Left hindlimb (tissue), 1 donor: Measurements from ENCODE around the gene ANO8.

Source experiments
- DNase-seq: peaks from one replicate; pipeline ENCODE4 v3.0.0-alpha.2; 2018

The ANO8 gene

DNA sequence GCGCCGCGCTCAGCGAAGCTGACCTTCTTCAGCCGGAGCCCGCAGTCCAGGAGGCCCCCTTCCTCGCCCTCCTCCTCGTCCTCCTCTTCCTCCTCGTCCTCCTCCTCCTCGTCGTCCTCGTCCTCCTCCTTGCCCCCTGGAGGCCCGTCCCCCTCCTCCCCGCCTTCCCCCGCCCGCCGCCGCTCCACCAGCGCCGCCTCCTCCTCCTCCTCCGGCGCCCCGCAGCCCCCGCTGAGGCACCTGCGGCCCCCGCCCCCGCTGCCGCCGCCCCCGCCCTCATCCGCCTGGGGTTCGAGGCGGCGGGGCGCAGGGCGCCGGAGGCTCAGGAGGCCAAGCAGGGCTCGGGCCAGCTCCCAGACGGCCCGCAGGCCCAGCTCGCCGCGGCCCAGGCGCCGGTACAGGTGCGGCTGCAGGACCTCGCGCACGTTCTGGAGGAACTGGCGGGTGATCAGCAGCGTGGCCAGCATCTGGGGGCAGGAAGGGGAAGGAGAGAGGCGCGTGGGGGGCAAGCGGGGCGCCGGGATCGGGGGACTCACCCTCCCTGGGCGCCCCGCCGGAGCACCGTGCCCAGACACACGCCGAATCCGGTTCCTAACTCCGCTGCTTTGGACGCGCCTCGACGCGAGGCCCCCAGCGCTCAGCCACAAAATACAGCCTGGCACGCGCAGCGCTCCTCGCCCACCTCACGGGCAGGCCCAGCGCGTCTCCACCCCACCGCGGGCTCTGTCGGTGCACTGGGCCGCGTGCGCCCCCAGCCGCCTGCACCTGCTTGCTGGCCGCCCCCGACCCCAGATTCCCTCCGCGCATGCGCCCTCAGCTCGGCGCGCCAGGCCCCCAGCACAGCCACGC is 5.9 kb downstream of the ANO8 start:
- no peak for DNase-seq

DNA sequence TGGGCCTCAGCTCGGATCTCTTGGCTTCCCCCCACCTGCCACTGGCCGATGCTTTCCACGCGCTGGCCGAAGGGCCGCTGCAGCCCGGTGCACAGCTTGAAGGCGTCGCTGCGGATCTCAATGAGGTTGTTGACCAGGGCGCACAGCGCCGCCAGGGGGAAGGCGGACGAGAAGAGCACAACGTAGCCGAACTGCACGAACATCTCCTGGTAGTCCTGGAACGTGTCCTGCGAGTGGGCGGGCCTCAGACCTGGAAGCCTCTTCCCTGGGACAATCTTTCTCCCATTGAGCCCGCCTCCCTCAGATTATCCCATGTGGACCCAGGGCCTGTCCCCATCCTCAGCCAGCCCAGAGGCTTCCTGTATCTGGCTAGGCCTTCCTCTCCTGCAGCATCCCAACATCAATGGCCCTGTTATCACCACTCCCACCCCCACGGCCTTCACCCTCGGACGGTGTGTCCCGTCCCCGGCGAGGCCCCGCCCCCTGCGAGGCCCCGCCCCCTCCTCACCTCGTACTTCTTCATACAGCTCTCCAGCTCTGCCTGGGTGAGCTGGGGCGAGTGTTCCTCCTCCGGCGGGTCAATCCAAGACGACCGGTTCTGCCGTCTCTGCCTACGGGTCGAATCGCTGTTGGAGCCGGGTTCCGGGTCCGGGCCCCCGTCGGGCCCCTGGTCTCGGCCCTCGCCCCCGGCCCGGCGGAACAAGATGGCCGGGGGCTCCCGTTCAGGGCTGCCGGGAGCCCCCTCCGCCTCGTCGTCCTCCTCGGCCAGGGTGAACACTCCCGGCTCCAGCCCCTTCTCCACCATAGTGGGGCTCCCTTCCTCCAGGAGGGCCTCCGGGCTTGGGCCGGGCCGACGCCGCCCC is 6.8 kb downstream of the ANO8 start:
- DNase-seq = peak; percentile 73

DNA sequence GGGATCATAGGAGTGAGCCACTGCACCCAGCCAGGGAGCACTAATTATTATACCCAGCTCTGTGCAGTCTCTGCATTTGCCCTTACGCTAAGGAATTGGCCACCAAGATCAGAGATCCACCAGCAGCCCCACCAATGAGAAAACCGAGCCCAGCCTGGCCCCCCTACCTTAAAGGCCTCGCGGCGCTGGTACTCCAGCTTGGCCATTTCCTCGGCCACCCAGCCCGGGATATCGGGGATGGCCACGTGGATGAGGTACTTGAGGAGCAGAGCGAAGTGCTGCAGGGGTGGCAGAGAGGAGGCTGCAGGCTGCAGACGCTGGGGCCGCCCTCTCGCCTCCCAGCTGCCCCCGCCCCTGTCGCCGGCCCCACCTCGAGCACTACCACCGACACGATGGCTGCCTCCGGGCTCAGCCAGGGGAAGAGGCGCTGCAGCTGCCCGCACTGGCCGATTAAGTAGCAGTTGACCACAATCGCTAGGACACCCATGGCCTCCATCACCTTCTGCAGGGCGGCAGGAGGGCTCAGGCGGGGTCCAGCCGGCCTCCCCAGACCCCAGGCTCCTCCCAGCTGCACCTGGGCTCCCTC is 7.5 kb downstream of the ANO8 start:
- DNase-seq = no peak

DNA sequence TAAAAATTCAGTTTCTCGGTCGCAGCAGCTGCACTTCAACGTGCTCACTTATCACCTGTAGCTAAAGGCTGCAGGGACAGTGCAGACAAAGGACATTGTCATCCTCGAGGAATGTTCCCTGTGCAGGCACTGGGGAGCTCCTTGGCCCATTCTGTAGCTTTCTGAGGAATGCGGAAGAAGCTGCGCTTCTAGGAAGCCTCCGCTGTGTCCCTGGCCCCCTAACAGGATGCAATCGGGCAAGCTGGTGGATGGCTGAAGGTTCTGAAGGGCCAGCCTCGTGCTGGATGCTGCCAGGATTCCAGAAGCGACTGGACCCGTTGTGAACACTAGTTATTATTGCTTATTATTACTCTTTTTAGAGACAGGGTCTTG is 8.1 kb downstream of the ANO8 start:
- no peak for DNase-seq

DNA sequence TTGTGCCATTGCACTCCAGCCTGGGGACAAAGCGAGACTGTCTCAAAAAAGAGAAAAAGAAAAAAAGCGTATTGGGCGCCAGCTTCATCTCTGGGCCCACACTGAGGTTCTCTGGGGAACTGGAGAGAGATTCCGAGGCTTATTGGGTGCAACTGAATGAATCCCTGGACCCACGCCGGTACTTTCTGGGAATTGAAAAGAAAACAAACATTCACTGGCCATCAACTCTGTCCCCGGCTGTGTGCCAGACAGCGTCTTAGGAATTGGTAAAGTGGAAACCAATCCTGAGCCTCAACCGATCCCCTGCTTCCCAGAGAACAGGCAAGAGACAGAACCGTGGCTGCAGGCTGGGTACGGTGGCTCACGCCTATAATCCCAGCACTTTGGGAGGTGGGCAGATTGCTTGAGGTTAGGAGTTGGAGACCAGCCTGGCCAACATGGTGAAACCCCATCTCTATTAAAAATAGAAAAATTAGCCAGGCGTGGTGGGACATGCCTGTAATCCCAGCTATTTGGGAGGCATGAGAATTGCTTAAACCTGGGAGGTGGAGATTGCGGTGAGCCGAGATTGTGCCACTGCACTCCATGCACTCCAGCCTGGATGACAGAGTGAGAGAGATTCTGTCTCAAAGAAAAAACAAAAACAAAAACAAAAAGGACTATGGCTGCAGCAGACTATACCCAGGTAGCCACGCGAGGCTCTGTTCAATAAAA is 8.6 kb downstream of the ANO8 start:
- no peak for DNase-seq

DNA sequence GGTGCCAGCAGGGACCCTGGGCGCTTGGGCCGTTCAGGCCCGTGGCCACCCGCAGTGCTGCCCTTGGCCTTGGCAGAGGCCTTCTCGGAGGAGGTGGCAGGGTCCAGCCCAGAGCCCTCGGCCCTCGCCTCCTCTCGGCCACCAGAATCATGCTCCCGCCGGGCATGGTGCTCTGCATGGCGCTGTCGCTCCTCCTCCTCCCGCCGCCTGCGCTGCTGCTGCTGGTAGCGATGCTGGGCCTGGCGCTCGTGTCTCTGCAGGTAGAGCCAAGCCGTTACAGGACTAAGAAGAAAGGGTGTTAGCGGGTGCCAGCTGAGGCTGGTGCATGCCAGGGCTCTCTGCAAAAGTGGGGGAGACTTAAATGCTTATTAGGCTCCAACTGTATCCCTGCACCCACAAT is 9.5 kb downstream of the ANO8 start:
- no peak for DNase-seq

DNA sequence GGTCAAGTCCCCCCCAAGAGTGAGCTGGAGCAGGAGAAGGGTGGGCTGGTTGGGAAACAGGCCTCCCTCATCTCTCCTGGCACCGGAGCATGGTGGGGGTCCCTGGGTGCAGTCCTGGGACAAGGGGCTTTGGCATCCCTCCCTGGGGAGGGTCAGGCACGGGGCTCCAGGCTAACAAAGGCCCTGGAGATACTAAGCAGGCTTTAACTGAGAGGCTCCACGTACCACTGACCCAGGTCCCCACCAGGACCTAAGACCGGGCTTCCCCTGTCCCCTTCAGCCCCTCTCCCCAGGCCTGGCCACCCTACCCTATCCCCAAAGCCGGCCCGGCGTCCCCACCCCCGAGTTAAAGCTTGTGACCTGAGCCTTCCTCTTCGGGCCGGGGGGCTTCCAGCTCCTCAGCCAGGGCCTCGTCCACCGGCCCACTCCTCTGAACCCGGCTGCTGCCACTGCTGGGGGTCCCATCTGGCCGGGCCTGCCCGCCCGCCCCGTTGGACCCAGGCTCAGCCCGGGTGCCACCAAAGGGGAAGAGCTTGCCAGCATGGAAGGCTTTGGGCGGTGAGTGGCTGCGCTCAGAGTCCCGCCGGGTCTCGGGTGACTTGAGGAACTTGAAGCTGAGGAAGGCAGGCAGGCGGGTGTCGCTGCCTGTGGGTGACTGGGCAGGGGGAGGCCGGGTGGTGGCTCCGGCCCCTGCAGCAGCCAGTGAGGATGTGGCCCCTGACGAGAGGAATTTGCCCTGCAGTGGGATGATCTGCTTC is 10.1 kb downstream of the ANO8 start:
- DNase-seq = no peak

DNA sequence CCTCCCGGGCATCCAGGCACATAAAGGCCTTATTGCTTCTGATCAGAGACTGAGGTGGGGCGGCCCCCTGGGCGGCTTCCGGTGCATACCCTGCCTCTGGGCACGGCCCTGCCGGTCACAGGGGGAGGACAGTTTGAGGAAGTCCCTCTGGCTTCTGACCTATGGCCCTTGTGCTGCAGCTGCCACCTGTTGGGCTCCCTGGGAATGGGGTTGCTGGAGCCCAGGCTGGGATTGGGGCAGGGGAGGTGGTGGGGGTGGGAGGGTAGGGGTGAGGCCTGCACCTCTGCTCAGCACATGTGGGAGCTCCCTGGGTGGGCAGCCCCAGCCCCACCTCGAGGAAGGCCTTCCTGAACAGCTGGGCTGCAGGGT is 10.7 kb downstream of the ANO8 start:
- DNase-seq = no peak

DNA sequence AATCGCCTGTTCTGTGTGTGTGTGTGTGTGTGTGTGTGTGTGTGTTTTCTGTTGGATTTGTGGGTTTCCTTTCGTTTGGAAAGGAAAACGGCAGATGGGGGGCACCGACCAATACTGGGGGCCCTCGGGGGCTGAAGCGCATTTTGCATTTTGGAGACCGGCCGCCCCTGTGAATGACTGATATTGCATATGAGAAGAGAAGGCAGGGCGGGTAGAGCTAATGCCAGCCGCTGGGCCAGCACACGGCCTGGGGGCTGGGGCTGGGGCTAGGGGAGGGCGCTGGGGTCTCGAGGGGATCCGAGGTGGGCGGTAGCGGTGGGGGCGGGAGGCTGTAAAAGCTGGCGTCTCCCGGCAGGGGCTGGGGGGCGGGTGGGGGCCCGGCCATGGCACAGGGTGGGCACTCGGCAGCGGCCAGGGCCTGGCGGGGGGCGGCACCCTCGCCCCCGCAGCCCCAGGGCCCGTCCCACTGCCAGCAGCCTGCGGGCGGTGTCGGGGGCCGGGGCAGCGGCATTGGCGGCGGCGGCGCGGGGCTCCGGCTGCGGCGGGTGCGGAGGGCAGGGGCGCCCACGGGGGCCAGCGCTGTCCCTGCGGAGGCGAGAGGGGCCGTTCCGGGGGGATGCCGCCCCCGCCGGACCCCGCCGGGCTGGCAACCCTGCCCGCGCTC is 11.2 kb downstream of the ANO8 start:
- DNase-seq = peak; percentile 36

DNA sequence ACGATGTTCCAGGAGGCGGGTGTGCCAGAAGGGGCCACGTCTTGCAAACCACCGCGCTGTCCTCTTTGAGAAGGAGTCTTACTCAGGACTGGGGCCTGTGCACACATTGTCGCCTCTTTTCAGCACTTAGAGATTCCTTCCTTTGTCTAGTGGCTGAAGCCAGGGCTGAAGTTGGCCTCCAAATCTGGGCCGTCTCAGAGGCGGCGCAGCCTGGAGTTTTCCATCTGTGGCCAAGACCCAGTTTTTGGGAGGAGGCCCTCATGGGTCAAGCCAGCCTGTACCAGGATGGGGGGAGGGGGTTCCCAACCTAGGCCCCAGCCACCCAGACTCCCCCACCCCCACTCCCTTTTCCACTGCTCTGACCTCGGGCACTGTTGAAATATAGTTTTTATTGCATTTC is 11.8 kb downstream of the ANO8 start:
- peak; percentile 48 for DNase-seq

DNA sequence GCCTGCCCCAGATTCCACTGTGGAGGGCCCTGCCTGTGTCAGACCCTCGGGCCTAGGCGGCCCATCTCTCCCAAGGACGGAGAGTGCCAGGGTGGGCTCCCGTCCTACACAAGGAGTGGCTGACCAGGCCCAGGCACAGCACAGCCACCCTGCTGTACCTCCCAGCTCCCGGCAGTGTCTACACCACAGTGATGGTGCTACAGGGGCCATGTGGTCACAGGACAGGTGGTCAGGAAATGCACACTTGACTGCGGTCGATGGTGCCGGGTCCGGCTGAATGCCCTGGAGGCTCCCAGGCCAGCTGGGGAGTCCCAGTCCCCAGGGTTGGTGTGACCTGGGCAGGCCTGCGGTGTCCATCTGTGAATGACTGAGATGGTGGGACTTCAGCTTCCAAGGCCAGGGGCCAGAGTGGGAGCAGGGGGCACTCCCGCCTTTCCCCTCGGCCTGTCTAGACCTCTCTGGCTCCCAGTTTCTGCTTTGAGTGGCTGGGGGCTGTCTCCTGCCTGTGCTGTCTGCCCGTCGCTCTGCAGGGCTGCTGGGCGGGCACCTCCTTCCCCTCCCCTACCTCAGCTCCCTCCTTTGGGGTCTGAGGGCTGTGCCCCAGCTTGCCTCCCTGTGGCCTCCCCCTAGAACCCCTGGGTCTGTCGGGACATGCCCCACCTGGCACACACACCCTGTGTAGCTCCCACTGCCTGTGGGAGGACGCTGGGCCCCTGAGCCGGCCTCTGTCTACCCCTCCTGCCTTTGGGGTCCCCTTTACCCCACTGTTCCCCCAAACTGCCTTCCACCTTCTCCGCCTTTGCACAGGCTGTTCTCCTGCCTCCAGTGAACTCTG is 12.8 kb downstream of the ANO8 start:
- DNase-seq = no peak

DNA sequence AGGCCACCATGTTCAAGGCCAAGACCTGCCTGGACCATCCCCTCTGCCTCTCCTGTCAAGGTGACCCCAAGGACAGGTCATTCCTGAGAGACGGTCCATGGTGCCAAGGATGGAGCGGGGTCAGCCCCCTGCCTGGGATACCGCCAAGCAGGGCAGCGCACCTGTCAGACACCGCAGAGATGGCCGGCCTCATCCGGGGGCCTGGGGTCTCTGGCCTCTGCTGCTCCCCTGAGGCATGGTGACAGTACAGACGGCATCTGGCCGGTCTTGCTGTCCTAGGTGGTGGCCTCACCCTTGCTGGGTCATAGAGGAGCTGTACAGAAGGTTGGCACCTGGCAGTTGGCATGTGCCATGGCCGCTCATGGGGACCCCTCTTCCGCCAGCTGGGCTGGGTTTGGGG is 14.2 kb downstream of the ANO8 start:
- no peak for DNase-seq

DNA sequence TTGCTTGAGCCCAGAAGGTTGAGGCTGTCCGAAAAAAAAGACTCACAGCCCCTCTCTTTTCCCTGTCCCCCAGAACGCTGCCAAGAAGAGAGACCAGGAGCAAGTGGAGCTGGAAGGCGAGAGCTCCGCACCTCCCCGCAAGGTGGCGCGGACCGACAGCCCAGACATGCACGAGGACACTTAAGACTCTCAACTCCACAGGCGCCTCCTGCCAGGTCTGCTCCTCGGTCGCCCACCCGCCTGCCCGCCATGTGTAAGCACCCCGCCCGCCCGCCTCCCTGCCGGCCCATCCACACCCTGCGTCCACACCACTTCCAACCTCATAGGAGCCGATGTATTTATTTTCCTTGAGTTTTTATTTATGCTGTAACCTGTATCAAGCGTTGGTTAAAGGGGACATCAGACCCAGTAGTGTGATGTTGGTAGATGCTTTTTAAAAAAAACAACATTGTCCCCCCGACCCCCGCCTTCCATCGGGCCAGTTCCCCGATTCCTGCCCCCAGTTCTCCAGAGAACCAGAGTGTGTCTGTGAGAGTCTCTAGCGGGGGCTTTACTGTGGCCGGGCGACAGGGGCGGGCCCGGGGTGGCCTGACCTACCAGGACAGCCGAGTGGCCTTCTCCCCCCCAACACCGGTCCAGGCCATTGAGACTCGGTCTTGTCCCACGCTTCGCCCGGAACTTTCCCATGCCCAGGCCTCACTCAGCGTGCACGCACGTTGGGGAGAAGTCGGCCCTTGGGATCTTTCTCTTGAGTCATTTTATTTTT is 15.0 kb downstream of the ANO8 start:
- DNase-seq = no peak

DNA sequence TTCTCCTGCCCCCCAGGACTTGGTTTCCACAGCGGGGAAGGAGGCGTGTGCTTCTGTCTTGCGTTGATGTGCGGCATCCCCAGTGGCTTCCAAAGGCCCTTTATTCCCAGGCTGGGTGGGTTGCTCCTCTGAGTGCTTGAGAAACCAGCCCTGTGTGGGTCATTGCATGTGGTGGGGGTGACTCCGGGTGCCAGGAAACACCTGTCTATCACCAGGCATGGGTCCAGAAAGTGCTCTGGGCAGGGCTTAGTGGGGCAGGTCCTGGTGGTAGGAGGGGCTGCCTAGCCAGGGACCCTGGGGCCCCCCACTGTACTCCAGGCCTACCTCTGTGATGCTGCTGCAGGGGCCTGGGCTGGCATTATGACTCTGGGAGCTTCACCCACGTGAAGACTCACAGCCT is 15.7 kb downstream of the ANO8 start:
- no peak for DNase-seq

DNA sequence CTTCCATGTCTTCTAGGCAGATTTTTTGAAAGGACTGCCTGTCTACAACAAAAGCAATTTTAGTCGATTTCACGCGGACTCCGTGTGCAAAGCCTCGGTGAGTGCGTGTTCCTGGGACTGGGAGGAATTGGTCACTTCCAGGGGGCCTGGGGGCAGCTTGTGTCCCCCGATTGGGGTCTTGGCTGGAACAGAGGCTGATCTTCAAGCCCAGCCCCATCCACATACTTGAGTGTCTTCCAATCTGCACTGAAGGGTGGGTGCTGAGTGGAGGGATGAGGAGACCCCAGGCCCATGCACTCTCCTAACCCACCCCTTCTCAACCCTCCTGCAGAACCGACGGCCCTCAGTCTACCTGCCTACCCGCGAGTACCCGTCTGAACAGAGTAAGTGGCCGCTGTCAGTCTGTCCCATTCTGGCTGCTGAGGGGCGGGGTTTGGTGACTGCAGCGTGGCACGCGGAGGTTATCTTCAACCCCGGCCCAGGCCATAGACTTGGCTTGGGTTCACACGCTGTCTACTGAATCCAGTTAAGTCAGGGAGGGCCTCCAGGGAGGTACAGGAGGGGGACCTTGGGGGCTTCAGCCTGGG is 20.6 kb downstream of the ANO8 start:
- DNase-seq = no peak

DNA sequence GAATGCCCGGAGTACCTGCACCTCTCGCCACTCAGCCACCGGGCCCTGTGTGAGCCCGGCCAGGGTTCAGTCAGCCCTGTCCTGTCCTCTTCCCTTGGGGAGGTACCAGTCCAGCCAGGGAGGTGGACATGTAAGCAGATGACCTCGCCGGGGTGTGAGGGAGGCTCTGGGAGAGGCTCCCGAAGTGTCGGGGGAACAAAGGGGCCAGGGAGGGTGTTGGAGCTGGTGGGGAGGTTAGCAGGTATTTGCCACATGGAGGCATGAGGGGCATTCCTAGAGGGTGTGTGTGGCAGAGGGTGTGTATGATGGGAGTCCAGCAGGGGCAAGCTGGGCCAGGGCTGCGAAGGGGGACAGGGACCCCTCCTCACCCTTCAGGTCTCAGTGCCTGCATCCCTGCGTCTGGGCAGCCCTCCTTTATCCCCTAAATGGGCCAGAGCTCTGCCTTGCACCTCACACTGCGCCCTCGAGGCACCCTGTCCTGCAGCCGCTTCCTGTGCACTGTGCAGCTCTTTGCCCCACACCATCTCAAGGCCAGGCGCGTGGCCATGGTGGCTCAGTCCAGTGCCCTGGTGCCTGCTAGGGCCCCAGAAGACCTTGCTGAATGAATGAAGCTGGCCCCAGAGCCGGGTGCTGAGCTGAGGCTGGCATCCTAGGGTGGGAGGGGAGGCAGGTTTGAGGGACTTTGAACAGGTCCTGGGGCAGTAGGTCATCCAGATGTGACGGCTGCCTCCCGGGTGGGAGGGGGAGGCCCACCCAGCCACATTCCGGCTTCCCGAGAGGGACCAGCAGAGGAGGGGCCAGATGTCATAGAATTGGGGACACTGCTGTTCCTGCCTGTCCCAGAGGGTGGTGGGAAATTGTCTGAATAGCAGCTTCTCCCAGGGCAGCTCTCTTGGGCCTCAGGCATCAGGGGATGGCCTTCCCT is 22.2 kb downstream of the ANO8 start:
- no peak for DNase-seq

DNA sequence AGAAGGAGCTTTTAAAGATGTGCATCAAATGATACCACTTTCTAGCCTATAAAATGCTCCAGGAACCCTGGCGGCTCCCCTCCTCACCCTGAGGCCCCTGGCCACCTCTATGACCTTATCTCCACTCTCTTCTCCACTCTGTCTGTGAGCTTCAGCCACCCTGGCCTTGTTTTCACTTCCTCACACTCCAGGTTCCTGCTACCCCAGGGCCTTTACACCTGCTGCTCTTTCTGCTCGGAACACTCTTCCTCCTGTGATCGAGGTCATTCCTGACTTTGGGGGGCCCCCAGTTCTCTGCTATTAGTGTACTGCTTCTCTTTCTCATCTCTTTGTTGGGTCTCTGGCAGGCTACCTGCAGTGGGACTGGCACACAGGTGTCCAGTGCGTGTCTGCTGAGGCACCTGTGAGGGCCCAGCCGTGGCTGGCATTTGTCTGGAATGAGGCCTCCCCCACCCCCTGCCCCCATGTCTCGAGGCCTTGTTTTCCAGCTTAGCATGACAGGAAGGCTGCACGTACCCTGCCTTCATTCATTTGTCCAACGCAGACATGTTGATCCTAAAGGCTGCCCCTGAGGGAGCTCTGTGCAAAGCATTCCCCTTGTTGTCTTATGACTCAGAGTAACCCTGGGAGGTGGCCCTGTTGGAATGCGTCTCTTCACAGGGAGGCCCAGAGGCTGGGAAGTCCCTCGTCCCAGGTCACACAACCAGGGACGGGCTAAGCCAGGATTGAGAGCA is 23.0 kb downstream of the ANO8 start:
- no peak for DNase-seq

DNA sequence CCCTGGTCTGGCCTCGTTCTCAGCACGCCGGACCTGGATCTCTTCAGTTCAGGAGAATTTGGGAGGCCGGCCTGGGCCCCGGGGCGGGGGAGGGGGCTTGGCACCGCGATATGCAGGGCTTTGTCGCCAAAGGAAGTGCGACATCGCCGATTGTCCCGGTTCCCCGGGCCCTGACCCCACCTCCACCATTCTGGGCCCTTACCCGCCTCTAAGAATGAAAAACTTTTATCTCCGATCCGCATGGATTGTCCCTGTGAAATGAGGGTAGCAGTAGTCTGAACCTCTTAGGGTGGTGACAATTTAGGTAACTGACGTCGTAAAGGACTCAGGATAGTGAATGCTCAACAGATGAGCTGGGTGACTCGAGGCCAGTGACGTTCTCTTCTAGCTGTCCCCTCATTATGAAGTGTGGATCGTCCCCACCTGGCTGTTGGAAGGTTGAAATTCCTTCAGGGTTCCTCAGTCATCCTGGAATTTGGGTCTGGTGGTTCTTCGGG is 24.6 kb downstream of the ANO8 start:
- DNase-seq = no peak
